H1 (cell line): ENCODE data around the gene TBX21. TPM values are rescaled to one million over a fixed set of nuclear protein-coding genes. Genes with fewer than 3 reads are reported as not detected.
"Not testable (repeated sequence)": the region's sequence is repeated elsewhere in the genome, so short reads cannot be mapped to it uniquely, and the experiment has no call there.

Source experiments
- CTCF ChIA-PET: fragments of 300-600 bp; sonication (Branson Sonifier 250); formaldehyde crosslinking; loops from one replicate; lab custom pipeline; 2021; ENCODE audit not compliant: partially characterized antibody; lab: Charles Lee
- POLR2A ChIA-PET: fragments of 300-600 bp; sonication (Branson Sonifier 250); formaldehyde crosslinking; loops from one replicate; lab custom pipeline; 2021; ENCODE audit warnings: inconsistent platforms; ENCODE audit not compliant: partially characterized antibody; lab: Charles Lee
- DNase-seq, 2 experiments: peaks; one replicate each; pipeline versions ENCODE4 v3.0.0 to v3.0.0-alpha.2; 2010 to 2022; ENCODE audit warnings: low spot score in 2 of 2, low read depth in 1 of 2, mixed read lengths in 1 of 2
- FAIRE-seq: peaks from 2 replicates; lab custom pipeline; 2011; peaks lifted over from hg19 to GRCh38; lab: Jason Lieb, UNC
- H2AFZ ChIP-seq: 2 replicates; pipeline ENCODE4 v1.8.1; 2012; ENCODE audit warnings: low read length, inconsistent platforms
- H2AK5ac ChIP-seq: 2 replicates; pipeline ENCODE4 v1.6.1; 2013; ENCODE audit warnings: low read depth, low read length
- H2BK120ac ChIP-seq: replicated peaks from 2 replicates; pipeline ENCODE3; 2013; ENCODE audit warnings: low read depth, low read length, inconsistent platforms
- H2BK12ac ChIP-seq: 2 replicates; pipeline ENCODE4 v1.6.1; 2013; ENCODE audit warnings: low read depth, low read length
- H2BK15ac ChIP-seq: 2 replicates; pipeline ENCODE4 v1.6.1; 2013; ENCODE audit warnings: low read length
- H2BK20ac ChIP-seq: 2 replicates; pipeline ENCODE4 v1.6.1; 2013; ENCODE audit warnings: low read length
- H2BK5ac ChIP-seq: 2 replicates; pipeline ENCODE4 v1.6.1; 2013; ENCODE audit warnings: low read depth, low read length
- H3K14ac ChIP-seq: 2 replicates; pipeline ENCODE4 v1.6.1; 2013; ENCODE audit warnings: inconsistent platforms; ENCODE audit not compliant: insufficient read length
- H3K18ac ChIP-seq: 2 replicates; pipeline ENCODE4 v1.6.1; 2013; ENCODE audit warnings: low read length; ENCODE audit errors: extremely low read depth
- H3K23ac ChIP-seq: 2 replicates; pipeline ENCODE4 v1.6.1; 2013; ENCODE audit warnings: inconsistent platforms; ENCODE audit not compliant: insufficient read length
- H3K23me2 ChIP-seq: 2 replicates; pipeline ENCODE4 v1.6.1; 2013; ENCODE audit warnings: low read depth, low read length
- H3K27ac ChIP-seq: 2 replicates; pipeline ENCODE4 v1.6.1; 2011; ENCODE audit warnings: low read depth, low read length, inconsistent platforms
- H3K27me3 ChIP-seq, 4 experiments: replicated peaks in 1 of 4; 1 replicate in 1 of 4; 2 replicates in 3 of 4; pipeline versions ENCODE4 v1.6.1 to v1.8.1; 2011 to 2013; ENCODE audit warnings: low read length in 3 of 4, mild to moderate bottlenecking in 3 of 4, inconsistent platforms in 2 of 4, mixed read lengths in 2 of 4, moderate library complexity in 1 of 4; ENCODE audit not compliant: control insufficient read depth in 3 of 4, insufficient read depth in 3 of 4; ENCODE audit errors: extremely low read depth in 1 of 4
- H3K36me3 ChIP-seq, 4 experiments: 2 replicates each; pipeline versions ENCODE4 v1.6.1 to v1.8.1; 2011 to 2013; ENCODE audit warnings: mild to moderate bottlenecking in 4 of 4, low read length in 3 of 4, moderate library complexity in 2 of 4, control low read depth in 1 of 4, inconsistent platforms in 1 of 4; ENCODE audit not compliant: insufficient read depth in 4 of 4, control insufficient read depth in 2 of 4
- H3K4ac ChIP-seq: replicated peaks from 2 replicates; pipeline ENCODE3; 2013; ENCODE audit warnings: low read length, low read depth, mixed read lengths, inconsistent platforms; ENCODE audit not compliant: insufficient read length
- H3K4me1 ChIP-seq, 4 experiments: replicated peaks in 1 of 4; 1 replicate in 1 of 4; 2 replicates in 3 of 4; pipeline versions ENCODE4 v1.6.1 to v1.8.1; 2011 to 2013; ENCODE audit warnings: low read length in 3 of 4, inconsistent platforms in 2 of 4, mixed read lengths in 1 of 4; ENCODE audit not compliant: insufficient read depth in 4 of 4, control insufficient read depth in 3 of 4
- H3K4me2 ChIP-seq, 2 experiments: 2 replicates each; pipeline versions ENCODE4 v1.6.1 to v1.8.1; 2011 to 2013; ENCODE audit warnings: low read depth in 2 of 2, low read length in 2 of 2, control low read depth in 1 of 2, inconsistent platforms in 1 of 2, mild to moderate bottlenecking in 1 of 2; ENCODE audit not compliant: insufficient read depth in 1 of 2
- H3K4me3 ChIP-seq, 4 experiments: fragments of 200-600, 300-600 bp in 1 of 4; sonication (generic), shearing (Covaris generic), sonication (Bioruptor Twin) in 1 of 4; 2 replicates each; pipeline versions ENCODE4 v1.5.1 to v1.8.1; 2011 to 2016; ENCODE audit warnings: low read length in 4 of 4, low read depth in 3 of 4, control low read depth in 2 of 4, inconsistent platforms in 2 of 4, mild to moderate bottlenecking in 2 of 4, mixed read lengths in 1 of 4, moderate library complexity in 1 of 4; ENCODE audit not compliant: insufficient read depth in 2 of 4; ENCODE audit errors: extremely low read depth in 1 of 4
- H3K56ac ChIP-seq: replicated peaks from 2 replicates; pipeline ENCODE3; 2013; ENCODE audit warnings: low read depth, mild to moderate bottlenecking, mixed read lengths, low read length, inconsistent platforms; ENCODE audit not compliant: insufficient read length
- H3K79me1 ChIP-seq: 2 replicates; pipeline ENCODE4 v1.6.1; 2013; ENCODE audit warnings: low read depth, low read length, control low read depth
- H3K79me2 ChIP-seq, 2 experiments: 2 replicates each; pipeline versions ENCODE4 v1.6.1 to v1.8.1; 2012 to 2013; ENCODE audit warnings: low read length in 2 of 2, mild to moderate bottlenecking in 2 of 2, inconsistent platforms in 1 of 2; ENCODE audit not compliant: insufficient read depth in 2 of 2, control insufficient read depth in 1 of 2
- H3K9ac ChIP-seq, 4 experiments: replicated peaks in 1 of 4; 1 replicate in 1 of 4; 2 replicates in 3 of 4; pipeline versions ENCODE4 v1.6.1 to v1.8.1; 2011 to 2013; ENCODE audit warnings: low read depth in 3 of 4, low read length in 3 of 4, control low read depth in 2 of 4, mild to moderate bottlenecking in 2 of 4, moderate library complexity in 2 of 4, inconsistent platforms in 1 of 4; ENCODE audit errors: extremely low read depth in 1 of 4
- H3K9me3 ChIP-seq, 2 experiments: 2 replicates each; pipeline versions ENCODE4 v1.6.1 to v1.8.1; 2012 to 2013; ENCODE audit warnings: mild to moderate bottlenecking in 2 of 2, moderate library complexity in 2 of 2, control low read depth in 1 of 2, inconsistent platforms in 1 of 2, low read depth in 1 of 2, low read length in 1 of 2, mixed read lengths in 1 of 2; ENCODE audit not compliant: insufficient read depth in 2 of 2
- H4K20me1 ChIP-seq, 2 experiments: replicated peaks in 1 of 2; 2 replicates each; pipeline versions ENCODE3 to v1.8.1; 2011 to 2013; ENCODE audit warnings: inconsistent platforms in 2 of 2, low read length in 2 of 2, mild to moderate bottlenecking in 1 of 2; ENCODE audit not compliant: insufficient read depth in 2 of 2, control insufficient read depth in 1 of 2
- H4K5ac ChIP-seq: 2 replicates; pipeline ENCODE4 v1.6.1; 2013; ENCODE audit warnings: low read length, low read depth, mixed read lengths, inconsistent platforms; ENCODE audit not compliant: insufficient read length
- H4K8ac ChIP-seq: 2 replicates; pipeline ENCODE4 v1.8.0; 2013; ENCODE audit warnings: mild to moderate bottlenecking, moderate library complexity, low read length, inconsistent platforms; ENCODE audit not compliant: insufficient read depth; ENCODE audit errors: extremely low read depth
- H4K91ac ChIP-seq: replicated peaks from 2 replicates; pipeline ENCODE3; 2013; ENCODE audit warnings: low read length, mixed read lengths, inconsistent platforms; ENCODE audit not compliant: insufficient read length
- SIN3A ChIP-seq, 2 experiments: IDR thresholded peaks in 1 of 2; conservative IDR thresholded peaks in 1 of 2; 2 replicates each; pipeline ENCODE4 v1.6.1; 2011 to 2012; ENCODE audit warnings: low read length in 2 of 2, improper control_type of control experiment in 1 of 2, low read depth in 1 of 2, mild to moderate bottlenecking in 1 of 2
- TCF12 ChIP-seq: IDR thresholded peaks from 2 replicates; pipeline ENCODE4 v1.6.1; 2011; ENCODE audit warnings: low read depth, mild to moderate bottlenecking, low read length
- WGBS, 2 experiments: shearing (Covaris generic) in 1 of 2; methylation state at CpG; one replicate each; pipeline versions ENCODE4 v1.1.6 to v1.1.7; 2013 to 2015; ENCODE audit warnings: low lambda C conversion rate in 2 of 2, mixed read lengths in 2 of 2, inconsistent platforms in 1 of 2, low coverage in 1 of 2, missing lambda C conversion rate in 1 of 2; ENCODE audit not compliant: insufficient replicate concordance in 2 of 2, insufficient coverage in 1 of 2, insufficient read length in 1 of 2; ENCODE audit errors: extremely low coverage in 1 of 2, missing lambda C conversion rate in 1 of 2; 5-methylcytosine and 5-hydroxymethylcytosine counted together
- polyA plus RNA-seq, 7 experiments: library from polyadenylated mRNA; depleted of rRNA in 3 of 7; stranded (reverse) in 5 of 7; unstranded in 2 of 7; fragments of >200 nt in 5 of 7; fragments of 200-250 nt in 2 of 7; gene quantifications; 1 replicate in 5 of 7; 2 replicates in 1 of 7; 4 replicates in 1 of 7; pipeline versions ENCODE4 v1.2.1 to v1.2.3, GENCODE V29; 2011 to 2013; ENCODE audit warnings: missing spikeins in 2 of 7, mixed read lengths in 2 of 7
- total RNA-seq: library from RNA; stranded (reverse); fragmentation: NEBNext Ultra II Directional; extraction: Animal tissue kit (Norgen Biotek cat#: 25700); gene quantifications from 2 replicates; pipeline ENCODE4 v1.2.1, GENCODE V29; 2021

The TBX21 gene
- total and polyA plus RNA-seq, 2 of the 8 experiments (the other 6 are each of a cell fraction or from before 2014, with no cell fraction given) = not detected

GRCh38 chr17:47763913-47764582 is 31.0 kb downstream of the TBX21 start (continued):
- no peak for TF ChIP-seq SIN3A (conservative IDR thresholded peaks at IDR 0.05 in 1 of 2, IDR thresholded peaks at IDR 0.05 in 1 of 2; ENCODE audit: low read depth in 1 of 2, low read length in 2 of 2)
- no peak for TF ChIP-seq TCF12

DNA sequence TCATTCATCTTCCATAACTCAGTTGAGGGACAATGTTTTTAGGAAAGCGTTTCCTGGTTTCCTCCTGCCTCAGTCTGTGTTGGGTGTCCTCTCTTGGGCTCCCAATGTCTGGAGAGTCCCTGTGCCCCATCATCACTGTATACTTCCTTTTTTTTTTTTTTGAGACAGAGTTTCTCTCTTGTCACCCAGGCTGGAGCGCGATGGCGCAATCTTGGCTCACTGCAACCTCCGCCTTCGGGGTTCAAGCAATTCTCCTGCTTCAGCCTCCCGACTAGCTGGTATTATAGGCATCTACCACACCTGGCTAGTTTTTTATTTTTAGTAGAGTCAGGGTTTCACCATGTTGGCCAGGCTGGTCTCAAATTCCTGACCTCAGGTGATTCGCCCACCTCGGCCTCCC is 40.6 kb downstream of the TBX21 start:
- not testable (repeated sequence) for H2AFZ ChIP-seq, H3K18ac ChIP-seq, H3K79me1 ChIP-seq, H2AK5ac ChIP-seq, H4K5ac ChIP-seq, H3K23me2 ChIP-seq, H3K4ac ChIP-seq, H2BK12ac ChIP-seq, H4K8ac ChIP-seq, H3K23ac ChIP-seq, H3K4me1 ChIP-seq, H3K4me2 ChIP-seq, H4K20me1 ChIP-seq, DNase-seq, H3K9me3 ChIP-seq, H3K36me3 ChIP-seq, H3K79me2 ChIP-seq, FAIRE-seq, H4K91ac ChIP-seq, H3K27ac ChIP-seq, H3K14ac ChIP-seq, H2BK15ac ChIP-seq, H3K9ac ChIP-seq, H3K4me3 ChIP-seq, H2BK120ac ChIP-seq, H3K56ac ChIP-seq, H2BK20ac ChIP-seq, H2BK5ac ChIP-seq
- peaks cover 0 to 16% (median 10%) of the 10 kb centered on the region in 4 experiments; a peak in 6 of 7 replicates for H3K27me3 ChIP-seq
- POLR2A ChIA-PET = interaction anchor here (1.0 kb wide), 1 partner anchor 33 kb away, joined by 3 read pairs; no protein-coding TSS in a partner anchor
- WGBS, 2 experiments = 94% methylated on average over 9 of the region's 9 CpGs; no CpG with 5 or more reads in 1 of the 2 experiments
- CTCF ChIA-PET = interaction anchor here (1.5 to 8.2 kb wide), 2 partner anchors 16 to 30 kb away, joined by 5 to 57 read pairs; no protein-coding TSS in a partner anchor
